Stimulated activated CD4-positive, alpha-beta T cell treated with anti-CD3 and anti-CD28 coated beads, Interleukin-15, amount 100 ng/mL, for 48 hours (primary cell): ENCODE measurements around the gene CDH23.
"Not testable (repeated sequence)": the region's sequence is repeated elsewhere in the genome, so short reads cannot be mapped to it uniquely, and the experiment has no call there.

Experiments
- DNase-seq, 2 donors: peaks; one replicate each; pipeline ENCODE4 v3.0.0-alpha.2; 2020; ENCODE audit warnings: low read depth in 2 of 2

CDH23 gene

DNA sequence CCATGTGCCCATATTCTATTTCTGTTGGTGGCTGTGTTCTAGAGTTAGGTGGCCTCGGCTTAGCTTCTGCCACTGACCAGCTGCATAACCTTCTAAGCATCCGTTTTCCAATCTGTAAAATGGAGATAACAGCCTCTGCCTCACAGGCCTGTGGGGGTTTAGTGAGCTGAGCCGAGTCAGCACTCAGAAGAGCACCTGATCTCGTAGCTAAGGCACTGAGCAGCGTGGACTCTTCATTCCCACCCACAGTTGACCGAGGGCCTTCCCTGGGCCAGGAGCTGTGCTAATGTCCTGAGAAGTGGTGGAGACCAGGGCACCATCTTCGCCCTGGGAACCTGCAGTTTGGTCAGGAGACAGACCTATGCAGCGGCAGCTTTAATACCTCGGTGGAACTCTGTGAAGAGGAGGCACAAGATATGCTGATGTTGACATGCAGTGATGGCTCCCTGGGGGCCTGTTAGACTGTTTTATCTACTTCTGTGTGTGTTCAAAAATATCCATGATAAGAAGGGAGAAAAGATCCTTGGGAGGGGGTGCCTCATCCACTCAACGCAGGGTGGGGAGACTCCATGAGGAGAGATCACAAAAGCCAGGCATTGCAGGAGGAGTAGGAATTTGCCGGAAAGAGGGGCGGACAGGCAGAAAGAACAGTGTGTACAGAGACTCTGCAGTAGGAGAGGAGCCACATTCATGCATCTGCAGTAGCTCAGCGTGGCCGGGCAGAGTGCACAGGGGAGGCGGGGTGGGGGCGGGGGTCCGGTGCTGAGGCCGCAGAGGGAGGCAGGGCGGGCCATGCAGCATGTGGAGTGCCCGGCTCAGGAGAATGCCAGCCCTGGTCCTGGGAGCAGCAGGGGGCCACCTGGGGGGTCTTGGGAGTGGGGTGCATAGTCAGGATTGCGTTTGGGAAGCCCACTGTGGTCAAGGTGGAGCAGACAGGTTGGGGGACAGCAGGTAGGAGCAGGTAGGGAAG, 186.1 kb downstream of the CDH23 start:
- no peak for DNase-seq

DNA sequence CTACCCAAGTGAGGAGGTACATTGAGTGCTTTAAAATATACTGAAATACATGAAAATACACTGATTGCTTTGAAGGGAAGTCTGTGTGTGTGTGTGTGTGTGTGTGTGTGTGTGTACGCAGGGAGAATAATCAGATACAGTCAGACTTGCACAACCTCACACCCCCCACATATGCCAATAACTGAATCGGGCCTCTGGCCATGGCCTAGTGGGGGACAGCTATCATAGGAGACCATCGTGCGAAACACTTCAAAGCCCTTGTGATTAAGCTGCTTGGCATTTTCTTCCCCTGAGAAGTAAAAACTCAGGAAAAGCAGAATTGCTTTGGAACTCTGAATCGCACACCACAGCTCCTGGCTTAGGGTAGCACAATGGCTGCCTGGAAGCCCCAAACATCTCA, 187.7 kb downstream of the CDH23 start:
- no peak for DNase-seq

DNA sequence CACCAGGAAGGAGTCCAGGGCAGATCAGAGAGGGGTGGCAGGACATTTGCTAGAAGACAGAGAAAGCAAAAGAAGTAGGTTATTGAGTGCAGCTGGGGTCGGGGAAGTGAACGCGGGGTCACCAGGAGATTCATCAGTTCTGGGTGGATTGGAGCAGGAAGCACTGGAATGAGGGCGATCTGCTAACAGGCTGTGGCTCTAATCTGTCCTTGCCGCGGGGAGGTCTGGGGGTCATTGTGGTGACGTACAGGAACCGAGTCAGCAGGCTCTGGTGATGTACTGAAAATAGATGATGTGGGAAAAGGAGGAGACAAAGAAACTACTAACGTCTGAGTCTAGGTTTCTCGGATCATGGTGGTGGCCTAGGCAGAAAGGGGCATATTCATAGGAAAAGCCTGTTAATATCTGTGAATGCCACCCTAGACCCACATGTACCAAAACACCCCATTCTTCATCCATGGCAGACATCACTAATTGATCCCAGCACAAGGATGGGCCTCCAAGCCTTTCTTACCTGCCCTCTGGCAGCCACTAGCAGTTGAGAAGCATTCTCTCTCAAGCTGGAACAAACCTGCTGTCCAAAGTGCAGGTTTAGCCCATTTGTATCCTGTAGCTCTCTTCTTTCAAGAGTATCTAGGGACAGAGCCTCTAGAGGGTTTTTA, 188.3 kb downstream of the CDH23 start:
- DNase-seq = no peak

DNA sequence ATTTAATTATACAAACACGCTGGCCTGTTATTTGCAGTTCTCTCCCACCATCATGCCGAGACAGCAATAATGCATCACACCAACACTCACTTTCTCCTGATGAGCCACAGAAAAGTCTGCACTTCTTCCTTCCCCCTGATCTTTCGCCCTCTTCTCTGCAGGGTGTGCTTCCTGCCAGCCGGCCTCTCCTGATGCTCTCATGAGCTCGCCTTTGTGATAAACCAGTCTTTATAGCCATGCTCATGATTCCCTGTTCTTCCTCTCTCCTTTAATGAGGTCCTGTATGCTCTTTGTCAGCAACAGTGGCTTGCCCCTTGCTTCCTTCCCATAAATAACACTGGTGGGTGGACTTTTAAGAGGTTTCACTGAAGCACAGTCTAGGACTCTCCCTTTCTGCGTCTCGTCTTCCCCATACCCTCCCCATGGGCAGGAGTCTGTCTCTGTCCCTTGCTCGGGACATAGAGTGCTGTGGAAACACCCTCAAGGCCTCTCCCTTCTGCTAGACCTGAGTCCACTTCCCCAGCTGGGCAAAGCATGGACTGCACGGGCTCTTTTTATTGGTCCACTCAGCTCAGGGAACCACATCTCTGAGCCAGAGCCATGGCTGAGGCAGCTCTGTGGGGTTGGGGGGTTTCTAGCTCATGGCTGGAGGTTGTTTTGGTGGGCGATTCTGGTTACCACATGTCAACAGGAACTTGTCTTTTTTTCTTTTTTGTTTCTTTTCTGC, 189.0 kb downstream of the CDH23 start:
- no peak for DNase-seq

DNA sequence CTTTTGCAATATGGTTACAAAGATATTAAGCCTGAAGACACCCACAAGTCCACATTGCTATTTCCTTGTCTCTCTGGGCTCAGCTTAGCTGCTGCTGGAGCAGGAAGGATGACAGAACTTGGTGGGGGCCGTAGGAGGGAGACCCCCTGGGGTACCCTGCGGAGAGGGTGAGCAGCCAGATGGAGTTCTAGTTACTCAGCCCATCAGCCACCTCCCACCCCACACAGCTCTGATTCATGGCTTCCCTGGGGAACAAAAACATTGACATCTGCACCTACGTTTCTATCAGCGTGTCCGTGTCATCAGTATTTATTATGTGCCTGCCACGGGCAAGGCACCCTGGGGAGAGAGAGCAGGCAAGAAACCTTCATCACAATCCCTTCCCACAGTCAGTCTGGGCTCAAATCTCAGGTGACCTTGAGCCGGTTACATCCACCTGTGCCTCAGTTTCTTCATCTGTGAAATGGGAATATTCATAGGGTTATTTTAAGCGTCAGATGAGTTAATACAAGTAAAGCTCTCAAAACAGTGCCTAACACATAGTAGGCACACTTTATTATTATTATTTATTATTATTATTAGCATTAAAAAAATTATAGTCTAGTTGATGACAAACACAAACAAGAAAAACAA, 191.3 kb downstream of the CDH23 start:
- no peak for DNase-seq

DNA sequence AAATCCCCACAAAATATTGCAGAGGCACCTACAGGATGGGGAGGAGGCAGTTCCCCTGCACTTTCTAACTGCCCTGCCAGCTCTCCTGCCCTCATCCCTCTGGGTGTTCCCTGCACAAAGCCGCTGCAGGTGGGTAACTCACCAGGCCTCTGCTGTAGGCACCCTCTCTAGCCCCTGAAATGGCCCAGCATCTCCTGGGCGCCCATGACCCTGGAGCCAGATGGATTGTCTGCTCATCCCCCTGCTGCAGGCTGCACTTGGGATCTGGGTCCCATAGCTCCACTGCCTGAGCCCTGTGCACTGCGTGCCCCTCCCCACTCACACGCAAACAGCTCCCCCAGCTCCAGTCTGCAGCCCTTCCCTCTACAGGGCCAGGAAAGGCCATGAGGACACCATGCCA, 192.0 kb downstream of the CDH23 start:
- no peak for DNase-seq

DNA sequence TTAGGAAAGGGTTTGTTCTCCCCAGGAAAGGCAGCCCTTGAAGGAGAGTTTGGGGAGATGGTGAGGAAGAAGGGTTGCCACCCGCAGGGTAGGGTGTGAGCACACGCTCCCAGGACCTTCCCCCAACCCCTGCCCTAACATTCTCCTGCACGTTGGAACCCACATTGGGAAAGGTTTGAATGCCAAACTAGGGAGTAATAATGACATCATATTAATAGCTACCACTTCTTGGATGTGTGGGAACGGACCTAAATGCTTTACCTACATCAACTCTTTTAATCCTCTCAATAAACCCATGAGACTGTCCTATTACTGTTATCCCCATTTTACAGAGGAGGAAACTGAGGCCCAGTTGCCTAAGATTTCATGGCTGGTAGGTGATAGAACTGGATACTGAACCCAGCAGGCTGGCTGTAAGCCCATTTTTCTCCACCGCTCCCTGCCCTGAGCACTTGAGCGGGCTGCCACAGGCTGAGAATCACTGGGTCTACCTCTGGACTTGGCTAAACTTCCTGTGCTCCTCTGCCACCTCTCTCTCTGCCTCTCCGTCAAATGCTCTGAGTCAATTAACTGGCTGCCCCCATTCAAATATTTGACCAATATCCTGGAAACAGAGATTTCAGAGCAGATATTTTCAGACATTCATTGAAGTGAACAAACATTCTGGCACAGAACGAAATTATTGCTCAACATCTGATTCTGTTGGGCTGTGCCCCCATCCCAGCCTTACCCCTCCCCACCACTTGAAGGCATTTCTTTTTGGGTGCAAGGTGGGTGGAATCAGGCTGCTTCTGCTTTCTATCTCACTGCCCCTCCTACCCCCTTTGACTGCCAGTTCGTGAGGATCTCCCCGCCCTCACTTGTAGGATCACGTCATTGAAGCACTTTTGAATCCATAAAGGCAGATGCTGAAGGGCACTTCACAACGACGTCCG, 193.2 kb downstream of the CDH23 start:
- no peak for DNase-seq

DNA sequence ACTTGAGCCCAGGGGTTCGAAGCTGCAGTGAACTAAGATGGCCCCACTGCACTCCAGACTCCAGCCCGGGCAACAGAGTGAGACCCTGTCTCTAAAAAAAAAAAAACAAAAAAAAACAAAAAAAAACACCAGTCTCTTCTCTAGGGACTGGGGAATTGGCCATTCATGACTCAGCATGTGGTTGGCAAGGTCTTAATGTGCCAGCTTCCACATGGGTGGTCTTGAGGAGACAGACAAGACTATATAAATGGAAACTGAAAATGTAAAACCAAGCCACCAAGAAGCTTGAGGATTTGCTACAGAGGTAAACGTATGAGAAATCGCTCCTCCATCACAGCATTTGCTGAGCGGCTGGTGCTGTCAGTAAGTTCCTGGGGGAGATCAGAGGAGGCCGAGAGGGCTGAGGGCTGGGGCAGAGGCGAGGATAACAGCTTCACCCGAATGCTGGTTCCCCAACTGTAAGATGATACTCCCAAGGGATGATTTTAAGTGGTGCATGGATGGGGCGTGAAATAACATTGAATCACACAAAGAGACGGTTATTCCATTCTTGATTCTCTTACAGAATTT, 194.1 kb downstream of the CDH23 start:
- no peak for DNase-seq

DNA sequence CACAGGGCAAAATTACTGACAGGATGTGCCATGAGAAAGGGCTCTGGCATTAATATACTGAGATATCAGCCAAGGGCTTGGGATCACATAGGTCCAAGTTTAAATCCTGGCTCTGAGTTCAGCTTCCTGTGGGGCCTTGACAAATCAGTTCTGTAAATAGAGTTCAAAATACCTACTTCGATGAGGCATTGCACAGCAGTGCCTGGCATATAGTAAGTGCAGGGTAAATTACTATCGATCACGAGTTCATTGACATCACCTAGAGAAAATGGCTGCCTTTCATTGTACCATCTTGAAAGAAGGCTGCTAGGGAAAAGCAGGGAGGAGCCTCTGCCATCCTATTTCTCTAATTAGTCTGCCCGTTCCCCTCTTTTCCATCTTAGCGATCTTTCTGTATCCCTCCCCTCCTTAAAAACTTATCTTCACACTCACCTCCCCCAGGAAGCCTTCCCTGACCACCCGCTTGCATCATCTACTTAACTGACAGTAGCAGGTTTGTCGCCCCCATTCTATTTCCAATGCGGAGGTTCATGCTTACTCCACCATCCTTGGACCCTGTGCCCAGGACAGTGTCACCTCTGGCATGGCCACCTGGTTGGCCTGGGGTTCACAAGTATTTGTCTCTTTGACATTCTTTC, 198.3 kb downstream of the CDH23 start:
- no peak for DNase-seq

DNA sequence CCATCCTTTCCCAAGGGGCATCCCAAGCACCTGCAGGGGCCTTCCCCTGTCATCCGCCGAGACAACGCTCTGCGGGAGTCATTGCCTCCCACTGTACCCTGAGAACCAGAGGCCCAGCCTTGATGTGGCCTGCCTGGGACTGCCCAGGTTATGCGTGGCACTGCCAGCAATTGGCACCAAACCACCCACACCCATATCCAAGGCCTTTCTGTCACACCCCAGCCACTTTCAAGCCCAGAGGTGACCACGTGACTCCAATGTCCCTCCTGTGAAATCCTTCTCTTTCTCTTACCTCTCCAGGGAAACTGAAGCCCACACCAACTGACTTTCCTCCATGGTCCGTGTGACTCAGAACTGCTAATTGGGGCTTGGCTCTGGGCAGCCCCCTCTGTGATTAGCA, 198.9 kb downstream of the CDH23 start:
- no peak for DNase-seq

DNA sequence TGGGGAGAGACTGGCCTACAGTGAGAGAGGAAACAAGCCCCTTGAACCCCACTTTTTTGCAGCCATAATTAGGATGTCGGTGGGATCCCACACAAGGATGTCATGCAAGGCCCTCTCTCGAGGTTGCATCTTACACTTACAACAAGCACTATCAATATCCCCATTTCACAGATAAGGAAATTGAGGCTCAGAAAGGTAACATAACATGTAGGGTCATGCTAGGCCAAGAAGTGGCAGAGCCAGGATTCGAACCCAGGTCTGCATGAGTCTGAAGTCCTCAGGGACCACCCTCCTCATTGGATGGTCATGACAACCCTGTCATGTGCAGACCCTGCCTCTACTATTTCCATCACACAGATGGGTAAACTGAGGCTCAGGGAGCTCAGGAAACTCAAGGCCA, 199.4 kb downstream of the CDH23 start:
- DNase-seq = no peak

DNA sequence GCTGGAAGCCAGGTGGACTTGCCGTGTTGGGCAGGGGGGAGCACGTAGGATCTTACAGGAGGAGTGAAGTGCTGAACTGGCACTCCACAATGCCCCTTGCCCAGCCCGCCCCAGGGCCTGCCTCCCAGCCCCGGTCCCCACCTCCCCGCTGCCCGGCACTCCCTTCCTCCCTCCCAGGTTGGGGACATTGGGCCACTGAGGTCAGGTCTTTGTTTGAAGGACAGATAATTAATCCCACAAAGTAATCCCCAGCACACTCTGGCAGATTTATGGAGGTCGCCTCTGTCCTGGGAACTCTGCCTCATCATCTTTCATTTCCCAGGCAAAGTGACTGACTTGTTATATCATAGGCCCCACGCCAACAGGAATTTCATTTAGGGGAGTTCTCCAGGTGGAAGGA, 200.0 kb downstream of the CDH23 start:
- DNase-seq = no peak

DNA sequence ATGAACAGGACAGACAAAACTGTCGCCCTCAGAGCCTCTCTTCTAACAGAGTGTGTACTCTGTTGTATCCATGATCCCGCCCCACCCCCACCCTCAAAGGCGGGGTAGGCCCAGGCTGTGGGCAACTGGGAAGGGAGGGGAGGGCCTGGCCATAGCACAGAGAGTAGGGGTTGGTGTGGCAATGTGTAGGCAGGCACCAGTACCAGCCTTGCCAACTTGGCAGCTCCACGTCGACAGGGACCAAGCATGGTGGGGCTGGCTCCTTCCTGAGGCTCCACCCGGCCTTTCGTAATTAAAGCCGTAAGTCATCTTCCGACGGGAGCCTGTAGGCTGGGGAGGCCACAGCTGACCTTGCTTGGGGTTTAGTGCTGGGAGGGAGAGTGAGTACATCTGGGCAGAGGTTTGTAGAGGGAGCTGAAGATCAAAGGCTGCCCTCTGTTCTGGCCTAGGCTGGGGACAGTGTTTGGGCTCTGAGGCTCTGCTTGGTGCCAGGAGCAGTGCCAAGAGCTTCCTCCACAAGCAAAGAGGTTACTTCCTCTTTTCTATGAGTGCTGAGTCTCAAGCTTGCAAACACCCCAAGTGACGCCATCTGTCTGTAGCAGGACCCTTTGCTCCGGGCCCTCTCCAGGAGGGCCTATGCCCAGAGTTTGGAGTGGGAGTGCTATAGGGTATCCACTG, 201.2 kb downstream of the CDH23 start:
- DNase-seq = no peak

DNA sequence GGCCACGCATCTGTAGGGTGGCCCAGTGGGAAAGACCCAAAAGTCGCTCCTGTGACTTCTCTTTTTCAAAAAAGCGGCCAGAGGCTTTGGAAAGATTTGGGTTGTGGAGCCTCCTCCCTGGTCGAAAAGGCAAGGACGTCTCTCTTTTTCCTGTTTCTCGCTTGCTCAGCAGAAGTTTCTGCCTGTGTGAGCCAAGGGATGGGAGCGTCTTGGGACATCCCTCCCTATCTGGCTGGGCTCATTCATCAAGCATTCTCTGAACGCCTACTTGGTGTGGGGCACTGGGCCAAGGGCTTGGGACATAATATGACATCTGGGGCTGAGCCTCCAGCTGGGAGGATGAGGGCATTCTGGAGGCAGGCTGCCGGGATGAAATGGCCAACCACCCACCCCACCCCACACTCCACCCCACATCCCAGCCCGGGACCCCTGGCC, 201.9 kb downstream of the CDH23 start:
- no peak for DNase-seq

DNA sequence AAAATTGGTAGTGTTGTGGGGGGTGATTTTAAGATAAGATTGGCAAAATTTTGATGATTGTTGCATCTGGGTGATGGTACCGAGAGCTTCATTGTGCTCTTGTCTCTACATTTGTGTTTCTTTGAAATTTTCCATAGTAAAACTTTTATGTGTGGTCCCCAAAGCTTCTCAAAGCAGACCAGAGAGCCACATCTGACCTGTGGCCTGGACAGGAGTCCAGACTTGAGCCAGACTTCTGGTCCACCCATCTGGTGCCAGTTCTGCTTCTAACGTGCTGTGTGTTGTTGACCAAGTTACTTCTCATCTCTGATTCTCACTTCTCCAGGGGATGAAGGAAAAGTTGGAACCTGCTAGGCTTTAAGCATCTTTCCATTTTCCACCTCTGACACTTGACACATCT, 202.8 kb downstream of the CDH23 start:
- DNase-seq = no peak

DNA sequence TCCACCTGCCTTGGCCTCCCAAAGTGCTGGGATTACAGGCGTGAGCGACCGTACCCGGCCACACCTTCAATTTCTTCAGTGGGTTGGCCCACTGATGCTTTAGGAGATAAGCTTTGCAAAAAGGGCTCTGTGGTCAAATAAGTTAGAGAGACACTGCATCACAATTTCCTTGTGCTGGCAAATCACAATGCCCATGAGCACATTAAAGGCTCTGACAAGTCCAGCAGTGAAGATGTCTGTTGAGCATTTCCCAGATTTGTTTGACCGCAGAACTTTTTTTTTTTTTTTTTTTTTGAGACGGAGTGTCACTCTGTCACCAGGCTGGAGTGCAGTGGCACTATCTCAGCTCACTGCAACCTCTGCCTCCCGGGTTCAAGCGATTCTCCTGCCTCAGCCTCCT, 203.5 kb downstream of the CDH23 start:
- DNase-seq = not testable (repeated sequence)

DNA sequence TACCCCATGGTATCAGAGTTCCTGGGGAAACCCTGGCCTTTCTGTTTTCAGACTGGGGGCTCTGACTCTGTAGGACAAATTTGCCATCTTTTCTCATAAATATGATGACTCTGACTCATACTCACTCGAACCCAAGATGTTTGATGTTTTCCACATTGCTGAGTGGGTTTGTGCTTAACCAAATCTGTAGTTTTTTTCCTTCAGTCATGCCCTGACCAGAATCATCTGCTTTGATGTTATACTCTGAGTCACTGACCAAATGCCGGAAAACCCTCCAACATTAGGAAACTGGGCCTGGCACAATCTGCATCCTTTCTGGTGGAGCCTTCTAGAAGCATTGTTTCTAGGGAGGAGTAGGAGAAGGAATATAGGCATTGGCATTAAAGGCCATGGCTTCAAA, 204.1 kb downstream of the CDH23 start:
- DNase-seq = no peak

DNA sequence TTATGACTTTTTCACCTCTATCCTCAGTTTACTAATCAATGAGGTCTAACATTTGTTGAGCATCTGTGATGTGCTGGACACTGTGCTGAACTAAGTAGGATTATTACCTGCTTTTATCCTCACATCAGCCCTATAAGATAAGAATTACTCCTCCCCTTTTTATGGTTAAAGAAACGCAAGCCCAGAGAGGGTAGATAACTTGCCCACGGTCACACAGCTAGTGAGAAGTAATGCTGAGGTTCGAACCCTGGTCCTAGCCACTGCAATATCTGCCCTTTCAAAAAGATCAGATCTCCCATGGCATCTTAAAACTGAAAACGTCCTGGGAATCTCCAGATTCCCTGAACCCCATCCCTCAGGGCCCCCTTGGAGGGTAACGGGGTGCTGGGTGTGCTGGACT, 204.6 kb downstream of the CDH23 start:
- no peak for DNase-seq

DNA sequence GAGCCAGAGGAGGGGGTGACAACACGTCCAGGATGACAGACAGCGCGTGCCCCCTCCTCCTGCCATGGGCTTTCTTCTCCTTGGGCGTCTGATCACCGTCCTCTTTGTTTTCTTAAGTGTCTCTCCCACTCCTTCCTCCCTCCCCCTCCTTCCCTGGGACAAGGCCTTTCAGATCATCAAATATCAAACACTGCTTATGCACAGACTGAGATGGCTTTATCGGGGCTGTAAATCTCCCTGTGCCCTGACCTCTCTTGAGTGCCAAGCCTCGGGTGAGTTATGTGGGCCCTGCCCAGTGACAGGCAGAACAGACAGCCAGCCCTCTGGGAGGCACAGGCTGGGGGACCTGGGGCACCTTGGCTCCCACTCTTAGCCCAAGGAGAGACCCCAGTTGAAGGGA, 206.4 kb downstream of the CDH23 start:
- no peak for DNase-seq

DNA sequence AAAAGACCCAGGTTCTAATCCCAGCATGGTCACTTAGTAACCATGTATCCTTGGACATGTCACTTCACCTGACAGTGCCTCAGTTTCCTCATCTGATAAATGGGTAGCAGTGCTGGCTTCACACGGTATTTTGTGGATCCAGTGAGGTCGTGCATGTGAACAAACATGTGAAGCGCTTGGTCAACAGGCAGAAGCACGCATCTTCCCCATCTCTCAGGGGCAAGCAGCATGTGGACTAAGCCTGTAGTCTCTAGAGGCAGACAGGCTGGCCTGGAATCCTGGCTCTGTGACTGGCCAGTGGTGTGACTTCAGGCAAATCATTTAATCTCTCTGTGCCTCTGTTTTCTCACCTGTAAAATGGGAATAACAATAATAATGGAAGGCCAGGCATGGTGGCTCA, 207.0 kb downstream of the CDH23 start:
- no peak for DNase-seq
